C4-2B (cell line): ENCODE measurements around the gene SOX18.

Source experiments
- ZFX ChIP-seq: fragments of 450-650 bp; IDR thresholded peaks from 2 replicates; pipeline ENCODE4 v1.6.1; 2017
- TF ChIP-seq, protein P1 (sequence below): fragments of 450-650 bp; conservative IDR thresholded peaks from 2 replicates; pipeline ENCODE4 v1.5.1; 2017; ENCODE audit warnings: mild to moderate bottlenecking

DNA sequence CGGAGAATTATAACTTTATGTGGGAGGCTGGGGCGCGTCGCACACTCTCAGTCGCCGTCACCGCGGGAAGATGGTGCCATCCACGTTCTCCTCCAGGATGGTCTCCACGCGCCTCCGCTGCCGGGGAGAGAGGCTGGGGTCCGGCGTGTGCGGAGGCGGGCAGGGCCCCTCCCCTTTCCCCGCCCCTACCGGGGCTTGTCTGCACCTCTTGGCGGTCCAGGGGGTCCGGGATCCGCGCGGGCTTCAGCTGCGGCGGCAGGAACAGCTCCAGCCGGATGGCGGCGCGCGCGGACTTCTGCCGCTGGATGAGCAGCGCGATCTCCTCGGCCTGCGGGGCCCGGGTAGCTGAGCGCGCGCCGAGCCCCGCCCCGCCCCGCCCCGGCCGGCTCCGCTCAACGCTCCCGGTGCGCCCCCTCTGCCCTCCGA, 34.0 kb upstream of the SOX18 start:
- TF ChIP-seq, protein P1, sequence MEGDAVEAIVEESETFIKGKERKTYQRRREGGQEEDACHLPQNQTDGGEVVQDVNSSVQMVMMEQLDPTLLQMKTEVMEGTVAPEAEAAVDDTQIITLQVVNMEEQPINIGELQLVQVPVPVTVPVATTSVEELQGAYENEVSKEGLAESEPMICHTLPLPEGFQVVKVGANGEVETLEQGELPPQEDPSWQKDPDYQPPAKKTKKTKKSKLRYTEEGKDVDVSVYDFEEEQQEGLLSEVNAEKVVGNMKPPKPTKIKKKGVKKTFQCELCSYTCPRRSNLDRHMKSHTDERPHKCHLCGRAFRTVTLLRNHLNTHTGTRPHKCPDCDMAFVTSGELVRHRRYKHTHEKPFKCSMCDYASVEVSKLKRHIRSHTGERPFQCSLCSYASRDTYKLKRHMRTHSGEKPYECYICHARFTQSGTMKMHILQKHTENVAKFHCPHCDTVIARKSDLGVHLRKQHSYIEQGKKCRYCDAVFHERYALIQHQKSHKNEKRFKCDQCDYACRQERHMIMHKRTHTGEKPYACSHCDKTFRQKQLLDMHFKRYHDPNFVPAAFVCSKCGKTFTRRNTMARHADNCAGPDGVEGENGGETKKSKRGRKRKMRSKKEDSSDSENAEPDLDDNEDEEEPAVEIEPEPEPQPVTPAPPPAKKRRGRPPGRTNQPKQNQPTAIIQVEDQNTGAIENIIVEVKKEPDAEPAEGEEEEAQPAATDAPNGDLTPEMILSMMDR: peak; percentile 88
- TF ChIP-seq ZFX: no peak
